AG04450 (cell line): ENCODE data around the gene VCAN. TPM values are rescaled to one million over a fixed set of nuclear protein-coding genes. Genes with fewer than 3 reads are reported as not detected.

Experiments used
- CTCF ChIA-PET: fragments of 300-600, 350-600 bp; formaldehyde crosslinking; extraction: SDS; loops from one replicate; lab custom pipeline; 2022; ENCODE audit warnings: antibody characterized with exemption, inconsistent platforms; lab: Charles Lee
- POLR2A ChIA-PET: fragments of 350-600 bp; formaldehyde crosslinking; extraction: SDS; loops from one replicate; lab custom pipeline; 2021; ENCODE audit warnings: antibody characterized with exemption, inconsistent platforms; lab: Yijun Ruan, JAX
- DNase-seq: peaks from one replicate; pipeline ENCODE4 v3.0.0-alpha.2; 2011; ENCODE audit warnings: low read depth, low spot score
- H3K27ac ChIP-seq: one replicate; pipeline ENCODE4 v1.5.1; 2012; ENCODE audit warnings: low read depth, low read length, control low read depth
- H3K27me3 ChIP-seq: one replicate; pipeline ENCODE4 v1.6.0; 2012; ENCODE audit warnings: low read length; ENCODE audit not compliant: control insufficient read depth, insufficient read depth
- H3K4me3 ChIP-seq: 2 replicates; pipeline ENCODE4 v1.5.1; 2011; ENCODE audit warnings: mild to moderate bottlenecking, low read depth, low read length, control low read depth
- H3K9me3 ChIP-seq: 2 replicates; pipeline ENCODE4 v1.5.1; 2012; ENCODE audit warnings: low read length; ENCODE audit not compliant: control insufficient read depth, insufficient read depth
- polyA plus RNA-seq: library from polyadenylated mRNA; depleted of rRNA; stranded (reverse); fragments of >200 nt; gene quantifications from 2 replicates; pipeline ENCODE4 v1.2.3, GENCODE V29; 2011
- TF ChIP-seq, protein P1 (sequence below): IDR thresholded peaks from 2 replicates; pipeline ENCODE4 v1.5.1; 2011; ENCODE audit warnings: low read depth, low read length, control low read depth, inconsistent platforms

The VCAN gene
- polyA plus RNA-seq, 1 experiment = 171 TPM

DNA sequence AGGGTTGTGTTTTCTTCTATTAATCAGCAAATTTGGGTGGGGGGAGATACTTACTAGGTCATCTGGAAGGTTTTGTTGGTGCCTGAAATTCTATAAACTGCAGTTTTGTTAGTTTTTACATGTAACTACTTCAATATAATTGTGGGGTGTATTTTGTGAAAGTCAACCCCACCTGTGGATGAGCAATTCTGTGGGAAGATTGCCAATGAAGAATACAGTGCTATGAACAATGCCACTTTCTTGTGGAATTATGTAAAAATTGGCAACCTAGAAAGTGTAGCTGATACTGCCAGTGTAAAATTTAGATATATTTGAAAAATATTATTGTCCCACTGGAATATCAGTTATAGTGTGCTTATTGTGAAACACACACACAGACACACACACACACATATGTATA is 80.7 kb downstream of the VCAN start:
- TF ChIP-seq, protein P1, sequence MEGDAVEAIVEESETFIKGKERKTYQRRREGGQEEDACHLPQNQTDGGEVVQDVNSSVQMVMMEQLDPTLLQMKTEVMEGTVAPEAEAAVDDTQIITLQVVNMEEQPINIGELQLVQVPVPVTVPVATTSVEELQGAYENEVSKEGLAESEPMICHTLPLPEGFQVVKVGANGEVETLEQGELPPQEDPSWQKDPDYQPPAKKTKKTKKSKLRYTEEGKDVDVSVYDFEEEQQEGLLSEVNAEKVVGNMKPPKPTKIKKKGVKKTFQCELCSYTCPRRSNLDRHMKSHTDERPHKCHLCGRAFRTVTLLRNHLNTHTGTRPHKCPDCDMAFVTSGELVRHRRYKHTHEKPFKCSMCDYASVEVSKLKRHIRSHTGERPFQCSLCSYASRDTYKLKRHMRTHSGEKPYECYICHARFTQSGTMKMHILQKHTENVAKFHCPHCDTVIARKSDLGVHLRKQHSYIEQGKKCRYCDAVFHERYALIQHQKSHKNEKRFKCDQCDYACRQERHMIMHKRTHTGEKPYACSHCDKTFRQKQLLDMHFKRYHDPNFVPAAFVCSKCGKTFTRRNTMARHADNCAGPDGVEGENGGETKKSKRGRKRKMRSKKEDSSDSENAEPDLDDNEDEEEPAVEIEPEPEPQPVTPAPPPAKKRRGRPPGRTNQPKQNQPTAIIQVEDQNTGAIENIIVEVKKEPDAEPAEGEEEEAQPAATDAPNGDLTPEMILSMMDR = no peak
- Histone ChIP-seq H3K4me3 (no peak overlapping the region), H3K27me3 (no peaks in the 10 kb centered on the region), H3K9me3 (no peaks in the 10 kb centered on the region), H3K27ac (no peak overlapping the region)
- no peak for DNase-seq
- CTCF ChIA-PET = interaction anchor here (2.3 kb wide), 1 partner anchor 1201 kb away, joined by 11 read pairs; no protein-coding TSS in a partner anchor
- POLR2A ChIA-PET = interaction anchor here (0.8 to 1.2 kb wide), 5 partner anchors 65 to 1218 kb away, joined by 3 to 9 read pairs (median 3); partner anchors contain the start of gene VCAN

DNA sequence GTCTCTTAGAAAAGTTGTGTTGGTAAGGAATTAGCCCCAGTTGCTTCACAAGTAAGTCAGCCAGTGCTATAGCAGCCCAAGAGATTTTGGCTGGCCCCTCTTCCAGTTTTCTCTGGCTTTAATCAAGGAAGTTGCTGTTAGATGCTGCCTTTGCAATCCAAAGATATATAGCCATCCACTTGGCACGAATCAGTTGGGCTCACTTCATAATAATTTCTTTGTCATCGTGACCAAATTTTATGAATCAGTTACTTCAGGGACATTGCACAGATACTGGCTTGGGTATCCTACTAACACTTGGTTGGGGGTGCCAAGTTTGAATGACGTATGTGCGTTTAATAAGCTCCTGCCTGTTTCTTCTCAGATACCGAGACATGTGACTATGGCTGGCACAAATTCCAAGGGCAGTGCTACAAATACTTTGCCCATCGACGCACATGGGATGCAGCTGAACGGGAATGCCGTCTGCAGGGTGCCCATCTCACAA is 81.5 kb downstream of the VCAN start:
- TF ChIP-seq, protein P1 = no peak
- no peak for DNase-seq
- H3K27ac ChIP-seq = no peak overlapping the region
- ChIA-PET POLR2A (no interaction called here), CTCF (interaction anchor here (0.9 to 2.3 kb wide), 2 partner anchors 10 to 1202 kb away, joined by 5 to 11 read pairs; no protein-coding TSS in a partner anchor)
- H3K4me3 ChIP-seq = no peak overlapping the region
- no peaks in the 10 kb centered on the region for H3K27me3 ChIP-seq
- H3K9me3 ChIP-seq = no peaks in the 10 kb centered on the region

DNA sequence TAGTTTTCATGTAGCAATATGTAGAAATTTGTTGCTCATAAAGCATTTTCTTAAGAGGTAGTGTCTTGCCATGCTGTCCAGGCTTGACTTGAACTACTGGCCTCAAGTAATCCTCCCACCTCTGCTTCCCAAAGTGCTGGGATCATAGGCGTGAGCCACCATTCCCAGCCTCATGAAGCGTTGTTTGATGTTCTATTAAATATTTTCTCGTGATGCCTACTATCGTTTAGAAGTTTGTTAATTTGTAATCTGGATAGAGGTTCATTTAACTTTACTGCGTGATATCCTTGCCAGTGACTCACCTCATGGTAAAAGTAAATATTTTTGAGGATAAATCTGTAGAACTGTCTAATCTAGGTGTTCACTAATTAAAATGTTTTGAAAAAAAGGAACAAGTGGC is 82.6 kb downstream of the VCAN start:
- no peak overlapping the region for H3K27ac ChIP-seq
- TF ChIP-seq, protein P1 = no peak
- ChIA-PET CTCF (interaction anchor here (0.6 to 2.3 kb wide), 4 partner anchors 8 to 1203 kb away, joined by 3 to 11 read pairs (median 4); no protein-coding TSS in a partner anchor), POLR2A (no interaction called here)
- DNase-seq = no peak
- no peak overlapping the region for H3K4me3 ChIP-seq
- H3K27me3 ChIP-seq = no peaks in the 10 kb centered on the region
- no peaks in the 10 kb centered on the region for H3K9me3 ChIP-seq

DNA sequence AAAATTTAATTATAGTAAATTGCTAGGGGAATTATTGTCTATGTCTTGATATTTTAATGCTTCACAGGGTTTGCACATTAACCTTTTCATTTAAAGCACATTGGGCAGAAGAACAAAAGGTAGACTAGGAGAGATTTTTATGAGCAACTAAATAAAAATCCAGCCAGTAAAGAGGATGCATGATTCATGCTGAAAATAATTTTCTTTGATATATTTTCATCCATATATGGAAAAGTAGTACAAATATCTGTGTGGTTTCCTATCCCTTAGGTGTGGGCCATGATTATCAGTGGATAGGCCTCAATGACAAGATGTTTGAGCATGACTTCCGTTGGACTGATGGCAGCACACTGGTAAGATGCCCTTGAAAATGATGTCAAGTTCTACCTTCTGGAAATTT is 83.1 kb downstream of the VCAN start:
- H3K27ac ChIP-seq = no peak overlapping the region
- no peaks in the 10 kb centered on the region for H3K9me3 ChIP-seq
- H3K4me3 ChIP-seq = no peak overlapping the region

DNA sequence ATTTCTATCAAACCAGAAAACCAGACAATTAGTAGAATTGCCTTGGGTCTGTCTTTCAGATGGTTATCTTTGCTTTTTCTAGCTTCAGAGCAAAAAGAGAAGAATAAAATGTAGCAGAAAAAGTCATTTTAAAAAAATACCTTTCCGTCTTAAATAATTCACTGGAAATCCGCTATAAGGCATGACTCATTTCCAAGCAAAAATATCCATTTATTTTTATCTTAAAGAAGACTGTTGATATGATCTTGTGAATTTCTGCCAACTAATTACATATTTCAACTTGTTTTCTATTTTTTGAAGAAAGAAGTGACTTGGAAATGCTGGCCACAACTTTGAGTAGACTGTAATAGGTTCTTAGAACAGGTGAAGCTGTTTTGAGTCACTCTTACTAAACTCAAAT is 83.7 kb downstream of the VCAN start:
- H3K9me3 ChIP-seq = no peaks in the 10 kb centered on the region
- no peak for DNase-seq
- no peaks in the 10 kb centered on the region for H3K27me3 ChIP-seq
- TF ChIP-seq, protein P1 = no peak
- no peak overlapping the region for H3K27ac ChIP-seq
- POLR2A ChIA-PET = no interaction called here
- CTCF ChIA-PET = interaction anchor here (1.1 kb wide), 1 partner anchor 9 kb away, joined by 6 read pairs; no protein-coding TSS in a partner anchor
- no peak overlapping the region for H3K4me3 ChIP-seq

More for the DNA sequence above, 83.1 kb downstream of the VCAN start:
- ChIA-PET POLR2A (no interaction called here), CTCF (interaction anchor here (1.1 kb wide), 1 partner anchor 10 kb away, joined by 6 read pairs; no protein-coding TSS in a partner anchor)
- H3K27me3 ChIP-seq = no peaks in the 10 kb centered on the region
- TF ChIP-seq, protein P1 = no peak
- DNase-seq = no peak
